ENCODE data around the gene BCL2. TPM values are rescaled to one million over a fixed set of nuclear protein-coding genes. Genes with fewer than 3 reads are reported as not detected.

Gene BCL2
- total RNA-seq, 1 donor from 2014 or later, result 16.5 TPM

DNA sequence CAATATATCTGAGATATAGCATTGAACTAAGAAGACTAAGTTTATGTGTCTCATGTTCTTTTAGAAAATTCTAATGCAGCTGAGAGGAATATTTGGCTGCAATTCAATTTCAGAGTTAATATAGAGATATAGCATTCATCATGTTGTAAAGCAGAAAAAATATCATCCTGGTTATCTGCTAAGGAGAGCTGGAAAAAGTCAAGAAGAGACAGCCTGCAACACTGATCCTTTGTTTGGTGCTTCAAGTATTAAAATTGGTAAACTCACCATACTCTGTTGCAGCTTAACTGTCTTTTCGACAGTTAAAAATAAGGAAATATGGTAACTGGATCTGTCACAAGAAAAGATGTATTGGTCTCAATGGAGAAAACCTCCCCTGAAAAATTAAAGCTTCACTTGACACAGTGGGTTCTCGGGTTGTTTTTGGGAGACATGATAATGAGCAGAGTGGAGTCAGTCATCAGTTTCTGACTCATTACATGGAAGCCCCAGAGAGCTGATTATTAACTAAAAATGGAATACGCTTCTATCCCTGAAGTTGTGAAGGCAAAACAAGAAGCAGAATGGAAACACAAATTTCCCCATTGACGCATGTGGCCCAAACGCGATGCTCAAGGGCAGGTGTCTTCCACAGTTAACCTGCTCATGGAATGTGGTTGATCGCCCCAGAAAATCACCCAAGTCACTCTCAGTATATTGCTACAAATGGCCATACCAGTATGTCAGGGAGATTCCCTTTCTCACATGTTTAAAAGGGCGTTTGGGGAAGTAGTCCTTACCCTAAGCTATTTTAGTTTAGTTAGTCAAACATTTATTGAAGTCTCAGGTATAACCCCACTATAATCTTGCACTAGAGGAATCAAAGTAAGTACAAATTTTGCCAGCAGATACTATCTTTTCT lies 8.2 kb downstream of the BCL2 start:
- H3K27me3 Mint-ChIP-seq, result no peaks in the 10 kb centered on the region
- TF ChIP-seq, protein P1, sequence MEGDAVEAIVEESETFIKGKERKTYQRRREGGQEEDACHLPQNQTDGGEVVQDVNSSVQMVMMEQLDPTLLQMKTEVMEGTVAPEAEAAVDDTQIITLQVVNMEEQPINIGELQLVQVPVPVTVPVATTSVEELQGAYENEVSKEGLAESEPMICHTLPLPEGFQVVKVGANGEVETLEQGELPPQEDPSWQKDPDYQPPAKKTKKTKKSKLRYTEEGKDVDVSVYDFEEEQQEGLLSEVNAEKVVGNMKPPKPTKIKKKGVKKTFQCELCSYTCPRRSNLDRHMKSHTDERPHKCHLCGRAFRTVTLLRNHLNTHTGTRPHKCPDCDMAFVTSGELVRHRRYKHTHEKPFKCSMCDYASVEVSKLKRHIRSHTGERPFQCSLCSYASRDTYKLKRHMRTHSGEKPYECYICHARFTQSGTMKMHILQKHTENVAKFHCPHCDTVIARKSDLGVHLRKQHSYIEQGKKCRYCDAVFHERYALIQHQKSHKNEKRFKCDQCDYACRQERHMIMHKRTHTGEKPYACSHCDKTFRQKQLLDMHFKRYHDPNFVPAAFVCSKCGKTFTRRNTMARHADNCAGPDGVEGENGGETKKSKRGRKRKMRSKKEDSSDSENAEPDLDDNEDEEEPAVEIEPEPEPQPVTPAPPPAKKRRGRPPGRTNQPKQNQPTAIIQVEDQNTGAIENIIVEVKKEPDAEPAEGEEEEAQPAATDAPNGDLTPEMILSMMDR (conservative IDR thresholded peaks at IDR 0.05), result no peak
- H3K4me1 Mint-ChIP-seq (ENCODE audit: unreplicated experiment), result peaks cover 11% of the 10 kb centered on the region
- no peaks in the 10 kb centered on the region for H3K9me3 Mint-ChIP-seq
- H3K27ac Mint-ChIP-seq, result no peak overlapping the region
- peaks cover 13% of the 10 kb centered on the region for H3K36me3 Mint-ChIP-seq
- no peak overlapping the region for H3K4me3 Mint-ChIP-seq
- no peak for DNase-seq (ENCODE audit: extremely low spot score, unreplicated experiment)

DNA sequence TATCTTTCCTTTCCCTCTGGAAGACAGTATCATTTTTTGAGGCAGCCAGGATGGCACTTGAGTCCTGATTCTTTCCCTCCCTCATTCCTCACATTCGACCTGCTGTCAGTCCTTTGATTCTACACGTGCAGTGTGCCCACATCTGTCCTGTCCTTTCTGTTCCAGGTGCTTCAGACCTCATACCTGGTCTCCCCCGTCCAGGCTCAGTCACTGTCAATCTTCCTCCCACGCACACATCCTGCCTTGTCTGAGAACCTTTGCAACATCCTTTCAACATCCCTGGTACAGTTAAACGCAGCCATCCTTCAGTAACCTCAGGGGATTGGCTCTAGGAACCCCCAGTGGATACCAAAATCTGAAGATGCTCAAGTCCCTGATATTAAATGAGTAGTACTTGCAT lies 10.1 kb downstream of the BCL2 start:
- H3K27me3 Mint-ChIP-seq, result no peaks in the 10 kb centered on the region
- H3K4me3 Mint-ChIP-seq, result no peak overlapping the region
- H3K4me1 Mint-ChIP-seq (ENCODE audit: unreplicated experiment), result peaks cover 13% of the 10 kb centered on the region
- TF ChIP-seq, protein P1 (conservative IDR thresholded peaks at IDR 0.05), result no peak
- peaks cover 13% of the 10 kb centered on the region for H3K36me3 Mint-ChIP-seq
- no peaks in the 10 kb centered on the region for H3K9me3 Mint-ChIP-seq
- no peak for DNase-seq (ENCODE audit: extremely low spot score, unreplicated experiment)
- no peak overlapping the region for H3K27ac Mint-ChIP-seq

DNA sequence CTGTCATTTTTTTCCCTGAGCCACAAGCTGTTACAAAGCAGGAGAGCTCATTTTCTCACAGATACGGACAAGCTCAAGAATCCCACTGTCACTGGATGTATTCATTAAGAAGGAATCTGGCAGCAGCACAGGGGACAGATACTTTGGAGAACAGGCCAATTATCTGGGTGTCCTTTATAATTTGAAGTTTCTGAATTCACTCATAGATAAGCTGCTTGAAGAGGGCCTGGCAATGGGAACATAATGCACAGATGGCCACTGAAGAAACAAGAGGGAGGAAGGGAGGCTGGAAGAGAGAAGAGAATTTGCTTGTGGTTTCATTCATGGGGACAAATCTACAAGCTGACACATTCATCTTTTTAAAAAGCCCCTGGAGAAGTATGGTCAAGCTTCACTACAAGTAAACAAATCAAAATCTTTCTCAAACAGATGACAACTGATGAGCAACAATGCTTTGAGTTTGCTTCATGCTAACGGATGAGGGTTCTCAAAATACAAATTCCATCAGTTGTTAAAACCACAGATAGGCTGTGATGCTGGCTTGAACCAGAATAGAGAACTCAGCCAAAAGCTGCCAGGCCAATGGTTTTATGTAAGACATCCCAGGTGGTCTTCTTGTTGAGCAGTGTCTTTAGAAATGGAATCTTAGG lies 11.9 kb downstream of the BCL2 start:
- no peaks in the 10 kb centered on the region for H3K9me3 Mint-ChIP-seq
- TF ChIP-seq, protein P1 (conservative IDR thresholded peaks at IDR 0.05), result no peak
- H3K4me1 Mint-ChIP-seq (ENCODE audit: unreplicated experiment), result peaks cover 16% of the 10 kb centered on the region
- DNase-seq (ENCODE audit: extremely low spot score, unreplicated experiment), result no peak
- H3K4me3 Mint-ChIP-seq, result no peak overlapping the region
- peaks cover 13% of the 10 kb centered on the region for H3K36me3 Mint-ChIP-seq
- no peak overlapping the region for H3K27ac Mint-ChIP-seq
- no peaks in the 10 kb centered on the region for H3K27me3 Mint-ChIP-seq

DNA sequence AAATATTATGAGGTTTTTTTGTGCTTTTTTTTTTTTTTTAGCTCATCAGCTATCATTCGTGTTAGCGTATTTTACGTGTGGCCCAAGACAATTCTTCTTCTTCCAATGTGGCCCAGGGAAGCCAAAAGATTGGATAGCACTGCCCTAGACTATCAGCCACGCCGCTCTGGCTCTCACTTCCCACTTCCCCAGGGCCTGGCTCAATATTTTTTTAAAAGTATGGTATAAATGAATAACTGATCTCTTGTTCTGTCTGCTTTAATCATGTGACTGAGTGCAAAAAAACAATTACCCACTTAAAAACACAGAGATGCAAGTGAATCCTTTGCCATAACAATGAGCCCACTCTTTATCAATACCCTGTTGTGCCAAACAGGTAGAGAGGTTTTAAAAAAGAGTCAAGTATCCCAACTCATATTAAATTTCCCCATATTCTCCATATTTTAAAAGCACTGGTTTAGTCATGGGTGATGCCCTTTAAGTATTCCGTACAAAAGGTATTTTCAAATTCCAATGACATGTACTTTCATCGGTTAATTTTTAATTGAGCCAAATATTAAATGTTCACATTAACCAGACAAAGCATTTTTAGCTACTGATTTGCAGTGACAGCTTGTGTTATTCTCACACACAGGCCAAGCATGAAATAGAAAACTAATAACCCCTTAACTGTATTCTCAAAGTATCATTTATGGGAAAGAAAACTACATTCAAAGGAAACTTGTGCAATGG lies 12.6 kb downstream of the BCL2 start:
- no peak for DNase-seq (ENCODE audit: extremely low spot score, unreplicated experiment)
- Mint-ChIP-seq H3K27ac (no peak overlapping the region), H3K27me3 (no peaks in the 10 kb centered on the region), H3K4me1 (ENCODE audit: unreplicated experiment) (peaks cover 21% of the 10 kb centered on the region), H3K4me3 (no peak overlapping the region), H3K9me3 (no peaks in the 10 kb centered on the region), H3K36me3 (peaks cover 13% of the 10 kb centered on the region)
- TF ChIP-seq, protein P1 (conservative IDR thresholded peaks at IDR 0.05), result no peak

DNA sequence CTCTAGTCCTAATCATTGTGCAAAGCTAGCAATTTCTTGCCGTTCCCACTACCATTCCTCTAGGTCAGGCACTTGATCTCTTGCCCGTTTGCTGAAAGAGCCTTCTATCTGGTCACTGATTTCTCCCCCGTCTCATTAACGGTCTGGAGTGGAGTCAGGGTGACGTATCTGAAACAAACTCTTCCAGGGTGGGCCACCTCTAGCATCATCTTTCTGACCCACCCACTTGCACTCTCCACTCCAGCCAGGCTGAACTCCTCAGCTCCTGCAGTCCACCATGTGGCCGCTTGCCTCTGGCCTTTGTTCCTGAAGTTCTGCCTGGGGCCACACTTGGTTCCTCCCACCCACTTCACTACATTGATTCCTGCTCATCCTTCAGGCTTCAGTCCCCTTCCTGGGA lies 13.3 kb downstream of the BCL2 start:
- H3K36me3 Mint-ChIP-seq, result peaks cover 14% of the 10 kb centered on the region
- TF ChIP-seq, protein P1 (conservative IDR thresholded peaks at IDR 0.05), result no peak
- no peaks in the 10 kb centered on the region for H3K9me3 Mint-ChIP-seq
- H3K4me3 Mint-ChIP-seq, result no peak overlapping the region
- no peak overlapping the region for H3K27ac Mint-ChIP-seq
- no peak for DNase-seq (ENCODE audit: extremely low spot score, unreplicated experiment)
- peaks cover 17% of the 10 kb centered on the region for H3K4me1 Mint-ChIP-seq (ENCODE audit: unreplicated experiment)
- no peaks in the 10 kb centered on the region for H3K27me3 Mint-ChIP-seq
